GM21717 (cell line): ENCODE measurements around the gene TBC1D1.

Experiments
- ATAC-seq: cut with Tn5 transposase; IDR thresholded peaks from one replicate; pipeline ENCODE4 v1.9.1; 2021; ENCODE audit warnings: mild to moderate bottlenecking, moderate library complexity; ENCODE audit not compliant: unreplicated experiment

TBC1D1 gene

GRCh38 chr4:38182334-38182998 lies 291.6 kb downstream of the TBC1D1 start:
- ATAC-seq, result no peak

DNA sequence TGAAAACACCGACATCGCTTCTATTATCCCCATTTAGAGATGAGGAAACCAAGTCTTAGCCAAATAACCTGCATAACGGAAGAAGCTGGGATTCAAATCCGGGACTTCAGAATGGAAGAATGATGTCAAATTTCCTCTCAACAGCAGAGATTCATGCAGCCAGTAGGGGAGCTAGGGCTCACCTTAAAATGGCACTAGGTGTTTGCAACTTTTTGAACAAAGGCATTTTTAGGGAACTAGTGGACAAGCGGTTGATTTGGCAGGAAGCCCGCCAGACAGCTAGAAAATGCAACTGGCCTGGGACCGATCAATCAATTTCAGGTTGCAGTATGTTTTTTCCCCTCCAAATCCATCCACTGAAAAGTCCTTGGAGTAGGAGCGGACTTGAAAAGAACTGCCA lies 293.5 kb downstream of the TBC1D1 start:
- no peak for ATAC-seq

DNA sequence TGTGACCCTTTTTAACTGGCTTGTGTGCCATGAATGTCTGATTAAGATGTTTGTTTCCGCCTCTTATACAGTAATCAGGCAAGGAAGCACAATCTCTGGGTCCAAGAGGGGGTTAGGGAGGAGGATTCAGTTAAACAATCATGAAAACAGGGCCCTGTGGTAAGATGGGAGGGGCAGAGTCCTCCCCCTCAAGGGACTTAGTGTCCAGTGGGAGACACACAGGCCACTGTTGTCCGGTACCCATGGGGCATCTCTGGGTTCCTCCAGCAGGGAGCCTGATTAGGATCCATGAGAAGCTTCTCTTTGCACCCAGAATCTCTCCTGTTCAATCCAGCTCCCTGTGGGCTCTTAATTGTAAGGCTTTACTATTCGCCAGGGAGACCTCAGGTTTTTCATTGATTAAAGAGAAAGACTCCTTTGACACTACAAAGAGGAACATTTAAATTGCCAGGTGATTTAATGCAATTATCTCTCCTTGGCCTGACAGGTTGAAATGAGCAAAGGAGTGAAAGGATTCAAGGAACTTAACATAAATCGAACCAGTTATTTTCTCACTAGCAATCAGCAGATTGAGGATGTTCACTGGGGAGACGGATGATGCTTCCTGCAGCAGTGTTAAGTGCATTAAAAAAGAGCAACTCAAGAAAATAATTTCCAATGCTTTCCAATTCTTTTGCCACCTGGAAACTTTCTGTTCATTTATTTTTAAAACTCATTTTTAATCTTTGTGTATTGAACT lies 294.7 kb downstream of the TBC1D1 start:
- no peak for ATAC-seq

GRCh38 chr4:38188136-38188535 lies 297.3 kb downstream of the TBC1D1 start:
- ATAC-seq, result no peak

DNA sequence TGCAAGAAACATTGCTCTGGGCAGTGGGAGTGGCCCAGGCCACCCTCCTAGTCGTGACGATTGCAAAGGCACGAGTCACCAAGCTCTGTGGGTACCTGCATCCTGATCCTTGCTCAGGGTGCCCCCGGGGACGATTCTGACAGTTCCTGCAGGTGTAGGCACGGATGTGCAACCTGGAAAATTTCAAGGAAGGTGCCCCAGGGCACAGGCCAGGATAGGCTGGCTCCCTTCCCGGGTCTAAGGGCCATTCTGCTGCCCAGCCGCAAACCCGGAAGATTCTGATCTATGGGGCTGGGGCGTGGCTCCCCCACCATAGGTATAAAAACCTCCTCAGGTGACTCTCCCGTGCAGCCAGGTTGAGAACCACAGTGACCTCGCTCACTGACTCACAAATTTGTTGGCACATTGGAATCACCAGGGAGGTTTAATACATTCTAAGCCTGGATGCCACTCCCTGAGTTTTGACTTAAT lies 297.8 kb downstream of the TBC1D1 start:
- ATAC-seq, result no peak
